PFSK-1 (cell line): ENCODE results near the gene MBNL1.

Experiments used
- FOXP2 ChIP-seq: optimal IDR thresholded peaks from 2 replicates; pipeline ENCODE3; 2011; ENCODE audit warnings: borderline replicate concordance, control low read depth, inconsistent platforms; ENCODE audit not compliant: insufficient read depth; ENCODE audit errors: extremely low read length, extremely low read depth
- POLR2AphosphoS5 ChIP-seq: IDR thresholded peaks from 2 replicates; pipeline ENCODE4 v1.6.1; 2012; ENCODE audit warnings: low read depth, mild to moderate bottlenecking, control low read depth, low read length, moderate library complexity
- REST ChIP-seq, 2 experiments: IDR thresholded peaks; 2 replicates each; pipeline versions ENCODE4 v1.6.1 to v1.8.0; 2011 to 2012; ENCODE audit warnings: low read depth in 2 of 2, low read length in 2 of 2, control low read depth in 1 of 2, inconsistent platforms in 1 of 2, mild to moderate bottlenecking in 1 of 2, moderate library complexity in 1 of 2; ENCODE audit not compliant: insufficient read depth in 1 of 2
- SIN3A ChIP-seq: IDR thresholded peaks from 2 replicates; pipeline ENCODE4 v1.6.1; 2012; ENCODE audit warnings: mild to moderate bottlenecking, low read length, moderate library complexity, borderline replicate concordance; ENCODE audit not compliant: insufficient read depth
- TAF1 ChIP-seq: IDR thresholded peaks from 2 replicates; pipeline ENCODE4 v1.6.1; 2012; ENCODE audit warnings: low read length, control low read depth, borderline replicate concordance; ENCODE audit not compliant: insufficient read depth

The MBNL1 gene

GRCh38 chr3:152316318-152316717 is 47.6 kb downstream of the MBNL1 start:
- TF ChIP-seq TAF1: no peak
- TF ChIP-seq SIN3A: no peak
- TF ChIP-seq POLR2AphosphoS5: no peak
- no peak for TF ChIP-seq FOXP2
- TF ChIP-seq REST (IDR thresholded peaks at IDR 0.05; ENCODE audit: insufficient read depth in 1 of 2, low read depth in 2 of 2, low read length in 2 of 2): no peak

GRCh38 chr3:152317184-152317583 is 48.5 kb downstream of the MBNL1 start:
- TF ChIP-seq FOXP2 (no peak), POLR2AphosphoS5 (no peak), SIN3A (no peak), REST (IDR thresholded peaks at IDR 0.05; ENCODE audit: insufficient read depth in 1 of 2, low read depth in 2 of 2, low read length in 2 of 2) (no peak), TAF1 (no peak)

GRCh38 chr3:152317956-152318355 is 49.2 kb downstream of the MBNL1 start:
- TF ChIP-seq FOXP2: no peak
- no peak for TF ChIP-seq TAF1
- no peak for TF ChIP-seq POLR2AphosphoS5
- TF ChIP-seq SIN3A: no peak
- TF ChIP-seq REST (IDR thresholded peaks at IDR 0.05; ENCODE audit: insufficient read depth in 1 of 2, low read depth in 2 of 2, low read length in 2 of 2): no peak

GRCh38 chr3:152318512-152318911 is 49.8 kb downstream of the MBNL1 start:
- TF ChIP-seq POLR2AphosphoS5: no peak

GRCh38 chr3:152319256-152319655 is 50.5 kb downstream of the MBNL1 start:
- TF ChIP-seq SIN3A: no peak
- no peak for TF ChIP-seq REST (IDR thresholded peaks at IDR 0.05; ENCODE audit: insufficient read depth in 1 of 2, low read depth in 2 of 2, low read length in 2 of 2)
- TF ChIP-seq POLR2AphosphoS5: no peak
- no peak for TF ChIP-seq FOXP2
- TF ChIP-seq TAF1: no peak
